ENCODE results near the gene SPPL2C.
A peak's percentile ranks its signal among the peaks of the same experiment; 100 is the strongest.
"Not testable (repeated sequence)": the region's sequence is repeated elsewhere in the genome, so short reads cannot be mapped to it uniquely, and the experiment has no call there.

Gene SPPL2C

DNA sequence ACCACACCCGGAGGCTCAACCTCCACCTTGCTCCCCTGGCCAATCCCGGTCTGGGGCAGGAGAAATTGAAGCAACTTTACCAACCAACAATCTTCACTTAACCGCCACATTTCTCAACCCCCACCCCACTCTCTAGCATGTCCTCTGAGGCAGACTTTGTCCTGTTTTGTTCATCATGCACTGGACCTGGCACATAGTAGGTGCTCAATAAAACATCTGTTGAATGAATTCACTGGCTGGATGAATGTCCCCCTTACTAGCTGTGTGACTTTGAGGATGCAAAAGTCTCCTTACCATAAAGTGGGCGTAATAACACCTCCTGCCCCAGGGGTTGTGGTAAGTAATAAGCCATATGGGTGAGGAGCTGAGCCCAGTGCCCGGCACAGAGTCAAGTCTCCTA, 5.8 kb downstream of the SPPL2C start:
- no peak for DNase-seq

DNA sequence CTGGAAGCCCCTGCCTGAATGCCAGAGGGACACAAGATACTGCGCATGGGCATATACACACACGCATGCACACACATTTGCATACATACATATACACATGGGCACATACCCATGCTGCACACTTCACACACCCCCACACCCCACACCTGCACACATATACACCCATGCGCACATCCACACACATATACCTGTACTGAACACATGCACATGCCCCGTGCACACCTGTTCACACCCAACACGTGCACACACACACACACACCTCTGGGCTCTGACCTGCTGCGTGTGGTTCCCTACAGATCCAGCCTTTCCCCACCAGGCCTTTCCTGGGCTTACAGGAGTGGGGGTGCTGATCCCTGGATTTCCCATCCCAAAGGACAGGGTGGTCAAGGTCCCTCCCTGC, 6.3 kb downstream of the SPPL2C start:
- no peak for DNase-seq

DNA sequence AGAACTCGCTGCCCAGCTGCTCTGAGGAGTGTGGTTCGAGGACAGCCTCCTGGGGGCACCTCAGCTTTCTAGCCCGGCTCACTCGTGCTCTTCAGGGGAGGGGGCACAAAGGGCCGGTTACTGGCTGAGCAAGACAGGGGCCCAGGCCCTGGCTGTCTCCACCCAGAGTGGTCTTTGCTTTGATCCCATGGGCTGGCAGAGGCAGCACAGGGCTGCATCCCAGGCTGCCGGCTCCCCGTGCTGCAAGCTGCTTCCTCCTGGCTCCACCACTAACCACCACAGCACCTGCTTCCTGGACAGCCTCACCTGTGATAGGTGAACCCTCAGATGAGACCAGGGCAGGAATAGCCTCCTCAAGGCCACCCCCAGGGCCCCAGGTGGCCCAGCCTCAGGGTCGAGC, 6.8 kb downstream of the SPPL2C start:
- no peak for DNase-seq

DNA sequence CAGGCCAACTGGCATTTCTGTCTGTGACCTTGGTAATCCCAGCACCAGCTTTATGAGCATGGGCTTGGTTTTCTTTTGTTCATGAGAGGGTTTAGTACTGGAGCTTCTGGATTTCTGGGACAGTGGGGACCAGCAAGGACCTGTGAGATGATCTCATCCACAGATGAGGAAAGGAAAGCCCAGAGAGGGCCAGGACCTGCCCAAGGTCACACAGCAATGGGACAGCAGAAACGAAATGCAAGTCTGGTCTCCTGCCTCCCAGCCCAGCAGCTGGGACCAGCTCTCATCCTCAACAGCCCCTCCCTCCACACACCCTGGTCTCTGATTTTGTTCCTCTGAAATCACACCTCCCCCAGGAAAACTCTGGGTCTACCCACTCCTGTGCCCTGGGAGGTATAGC, 7.2 kb downstream of the SPPL2C start:
- DNase-seq, result no peak

DNA sequence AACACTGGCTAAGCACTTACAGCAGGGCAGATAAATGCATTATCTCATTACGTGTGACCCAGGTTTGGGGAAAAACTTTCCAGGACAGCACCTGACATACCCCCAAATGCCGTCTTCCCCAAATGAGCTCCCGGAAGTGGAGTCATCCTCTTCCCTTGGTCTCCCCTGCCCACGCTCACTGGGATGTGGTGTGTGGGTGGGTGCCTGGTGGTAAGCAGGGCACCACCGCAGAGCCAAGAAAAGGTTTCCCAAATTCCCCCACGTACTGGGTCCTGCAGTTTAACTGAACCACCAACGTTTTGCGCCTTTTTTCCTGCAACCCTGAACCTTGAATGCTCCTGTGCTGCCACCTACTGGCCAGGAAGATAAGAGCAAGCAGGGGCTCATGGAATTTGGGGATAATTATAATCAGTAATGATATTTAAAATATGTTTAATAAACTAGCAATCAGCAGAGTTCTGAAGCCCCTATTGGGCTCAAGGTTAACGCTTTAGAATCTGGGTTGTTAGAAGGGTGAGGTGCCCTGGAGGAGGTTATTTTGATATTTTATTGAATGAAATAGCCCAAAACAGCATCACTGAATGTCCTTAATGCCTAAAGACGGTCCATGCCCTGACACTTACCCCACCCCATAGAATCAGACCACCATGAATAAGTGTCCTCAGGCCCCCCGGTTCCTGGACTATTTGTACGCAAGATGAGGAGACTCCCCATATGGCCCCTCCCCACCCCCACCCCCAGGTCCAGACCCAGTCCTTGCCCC, 8.0 kb downstream of the SPPL2C start:
- DNase-seq, result peak; percentile 71

DNA sequence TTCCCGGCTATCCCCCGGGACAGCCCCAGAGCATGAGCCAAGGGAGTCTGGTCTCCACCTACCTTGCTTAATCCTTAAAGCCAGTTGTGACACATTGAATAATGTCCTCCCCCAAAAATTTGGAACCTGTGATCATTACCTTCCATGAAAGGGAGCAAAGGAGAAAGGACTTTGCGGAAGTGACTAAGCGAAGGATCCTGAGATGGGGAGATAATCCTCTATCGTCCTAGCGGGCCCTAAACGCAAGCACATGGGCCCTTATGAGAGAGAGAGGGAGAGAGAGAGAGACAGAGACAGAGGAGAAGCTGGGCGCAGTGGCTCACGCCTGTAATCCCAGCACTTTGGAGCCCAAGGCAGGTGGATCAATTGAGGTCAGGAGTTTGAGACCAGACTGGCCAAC, 9.5 kb downstream of the SPPL2C start:
- DNase-seq, result no peak

DNA sequence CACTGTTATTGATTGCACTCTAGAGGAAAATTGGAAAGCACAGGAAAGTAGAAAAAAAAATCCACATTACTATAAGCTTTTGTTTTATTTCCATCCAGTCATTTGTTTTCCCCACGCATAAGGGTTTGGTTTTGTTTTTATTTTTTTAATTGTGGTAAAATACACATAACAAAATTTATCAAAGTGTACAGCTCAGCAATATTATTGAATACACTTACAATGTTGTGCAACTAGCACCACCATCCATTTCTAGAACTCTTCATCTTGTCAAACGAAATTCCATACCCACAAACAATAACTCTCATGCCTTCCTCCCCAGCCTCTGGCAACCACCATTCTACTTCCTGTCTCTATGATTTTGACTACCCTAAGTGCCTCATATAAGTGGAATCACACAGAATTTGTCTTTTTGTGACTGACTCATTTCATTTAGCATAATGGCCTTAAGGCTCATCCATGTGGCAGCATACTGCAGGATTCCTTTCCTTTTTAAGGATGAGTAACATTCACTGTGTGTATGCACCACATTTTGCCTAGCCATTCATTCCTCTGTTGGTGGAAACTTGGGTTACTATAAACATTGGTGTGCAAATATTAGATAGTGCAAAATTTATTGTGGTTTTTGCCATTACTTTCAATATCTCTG, 11.1 kb downstream of the SPPL2C start:
- no peak for DNase-seq

DNA sequence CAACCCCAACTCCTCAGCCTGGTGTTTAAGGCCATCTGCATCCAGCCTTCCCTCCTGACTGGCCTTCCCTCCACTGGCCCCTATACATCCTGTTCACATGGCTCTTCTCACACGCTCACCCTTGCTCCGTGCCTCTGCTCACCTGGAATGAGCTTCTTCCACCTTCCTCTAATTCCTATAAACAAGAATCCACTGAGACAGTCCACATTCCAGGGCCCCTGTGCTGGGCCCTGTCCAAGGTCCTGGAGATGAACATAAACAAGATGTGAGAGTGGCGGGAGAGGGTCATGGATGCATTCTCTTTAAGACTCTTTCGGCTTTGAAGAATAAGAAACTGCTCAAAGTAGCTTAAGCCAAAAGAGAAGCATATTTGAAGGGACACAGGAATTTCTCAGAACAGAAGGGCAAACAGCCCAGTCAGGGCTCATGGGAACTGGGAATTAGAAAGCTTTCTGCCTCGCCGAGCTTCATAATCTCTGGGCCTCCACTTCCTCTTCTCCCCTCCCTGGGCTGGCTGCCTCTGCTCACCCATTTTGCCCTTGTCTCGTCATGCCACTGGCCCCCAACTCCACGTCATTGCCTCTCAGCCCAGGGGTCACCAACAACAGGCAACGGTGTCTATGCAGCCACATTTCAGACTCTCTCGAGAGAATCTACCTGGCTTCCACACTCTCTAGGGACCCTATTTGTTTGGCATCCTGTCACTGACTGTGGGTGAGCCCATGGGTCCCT, 13.5 kb downstream of the SPPL2C start:
- DNase-seq, result no peak

DNA sequence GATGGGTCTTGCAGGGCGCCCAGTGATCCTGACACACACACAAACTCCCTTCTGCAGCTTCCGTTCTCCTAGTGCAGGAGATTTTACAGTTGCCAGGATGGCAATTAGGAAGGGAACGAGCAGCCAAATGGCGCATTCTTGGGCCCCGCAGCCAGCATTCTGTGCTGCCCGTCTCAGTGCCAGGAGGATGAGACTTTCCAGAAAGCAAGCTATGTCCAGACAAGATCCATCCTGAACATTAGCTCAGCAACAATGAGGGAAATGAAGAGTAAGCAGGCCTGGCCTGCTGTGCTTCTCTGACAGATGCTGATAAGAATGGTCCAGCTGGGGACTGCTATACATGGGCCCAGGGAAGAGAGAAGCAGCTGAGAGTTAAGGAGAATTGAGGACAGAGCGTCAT, 16.5 kb downstream of the SPPL2C start:
- no peak for DNase-seq

DNA sequence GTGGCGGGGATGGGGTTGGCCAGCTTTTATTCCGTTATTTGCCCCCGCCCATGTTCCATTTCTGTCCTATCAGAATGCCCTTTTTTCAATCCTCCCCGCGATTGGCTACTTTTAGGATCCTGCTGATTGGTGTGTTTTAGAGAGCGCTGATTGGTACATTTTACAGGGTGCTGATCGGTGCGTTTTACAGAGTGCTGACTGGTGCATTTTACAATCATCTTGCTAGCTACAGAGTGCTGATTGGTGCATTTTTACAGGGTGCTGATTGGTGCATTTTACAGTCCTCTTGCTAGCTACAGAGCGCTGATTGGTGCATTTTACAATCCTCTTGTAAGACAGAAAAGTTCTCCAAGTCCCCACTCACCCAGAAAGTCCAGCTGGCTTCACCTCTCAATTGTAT, 17.4 kb downstream of the SPPL2C start:
- not testable (repeated sequence) for DNase-seq

DNA sequence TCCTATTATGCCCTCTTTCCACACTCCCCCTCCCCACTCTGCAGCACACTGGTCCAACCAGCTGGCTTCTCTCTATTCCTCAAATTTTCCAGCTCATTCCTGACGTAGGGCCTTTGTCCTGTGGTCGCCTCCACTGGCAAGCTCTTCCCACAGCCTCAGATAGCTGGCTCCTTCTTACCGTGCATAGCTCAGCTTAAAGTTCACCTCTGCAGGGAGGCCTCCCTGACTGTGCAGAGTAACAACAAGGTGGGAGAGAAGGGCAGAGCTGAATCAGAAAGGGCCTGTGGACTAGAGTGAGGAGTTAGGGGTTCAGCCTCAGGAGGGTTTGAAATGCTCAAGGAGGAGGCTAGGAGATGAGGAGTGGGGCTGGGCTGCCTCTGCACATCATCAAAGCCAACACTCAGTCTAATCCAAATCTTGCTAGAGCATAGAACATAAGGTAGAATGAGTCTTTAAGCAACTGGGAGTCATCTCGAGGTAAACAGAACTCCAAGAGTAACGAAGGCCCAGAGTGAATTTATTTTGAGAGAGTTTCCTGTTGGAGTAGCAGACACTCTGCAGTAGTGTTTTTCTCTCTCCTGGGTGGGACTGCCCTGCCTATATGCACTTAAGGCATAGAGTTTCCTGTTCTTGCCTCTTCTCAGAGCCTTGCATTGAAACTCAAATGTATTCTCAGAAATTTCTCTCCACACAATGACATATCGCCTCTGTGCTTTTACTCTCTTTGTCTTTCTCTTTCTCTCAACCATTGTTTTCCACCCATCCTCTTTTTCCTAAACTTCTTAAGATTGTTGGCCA, 19.4 kb downstream of the SPPL2C start:
- no peak for DNase-seq

DNA sequence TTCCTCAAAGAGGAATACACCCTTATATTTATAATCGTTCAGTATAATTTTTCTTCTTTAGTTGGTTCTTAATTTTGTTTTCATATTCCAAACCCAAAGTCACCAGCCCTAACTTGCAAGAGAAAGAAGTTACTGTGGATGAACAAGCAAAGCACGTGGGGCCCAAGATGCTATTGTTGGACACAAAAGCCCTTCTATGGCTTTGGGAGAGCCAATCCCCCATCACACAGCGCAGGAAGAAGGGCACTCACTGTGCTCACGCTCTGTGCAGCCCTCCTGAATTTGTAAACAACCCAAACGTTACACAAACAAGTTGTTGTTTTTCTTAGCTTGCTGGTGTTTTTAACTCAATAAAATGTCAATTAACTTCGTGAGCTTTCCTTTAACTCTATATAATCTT, 22.5 kb downstream of the SPPL2C start:
- DNase-seq, result no peak

DNA sequence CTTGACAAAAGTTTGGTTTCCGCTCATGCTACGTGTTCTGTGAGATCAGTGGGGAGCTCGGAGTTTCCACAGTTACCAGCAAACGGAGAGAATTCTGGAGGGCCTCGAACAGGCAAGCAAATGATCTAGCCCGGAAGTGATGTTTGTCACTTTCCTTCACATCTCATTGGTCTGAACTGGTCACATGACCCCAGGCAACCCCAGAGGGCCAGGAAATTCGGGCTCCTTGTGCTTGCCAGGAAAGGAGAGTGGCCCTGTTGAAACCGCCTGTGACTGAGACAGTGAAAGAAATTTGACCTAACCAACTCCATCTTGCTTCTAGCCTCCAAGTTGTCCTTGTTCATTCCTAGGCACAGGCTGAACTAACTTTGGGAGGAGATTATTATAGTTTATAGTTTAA, 23.0 kb downstream of the SPPL2C start:
- no peak for DNase-seq

DNA sequence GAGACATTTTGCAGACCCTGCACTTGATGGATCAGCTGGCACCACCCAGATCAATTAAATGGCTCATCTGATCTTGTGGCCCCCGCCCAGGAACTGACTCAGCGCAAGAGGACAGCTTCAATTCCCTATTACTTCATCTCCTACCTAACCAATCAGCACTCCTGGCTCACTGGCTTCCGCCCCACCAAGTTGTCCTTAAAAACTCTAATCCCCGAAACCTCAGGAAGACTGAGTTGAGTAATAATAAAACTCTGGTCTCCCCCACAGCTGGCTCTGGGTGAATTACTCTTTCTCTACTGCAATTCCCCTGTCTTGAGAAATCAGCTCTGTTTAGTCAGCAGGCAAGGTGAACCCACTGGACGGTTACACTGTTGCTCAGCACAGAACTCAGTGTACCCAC, 23.6 kb downstream of the SPPL2C start:
- DNase-seq, result no peak

DNA sequence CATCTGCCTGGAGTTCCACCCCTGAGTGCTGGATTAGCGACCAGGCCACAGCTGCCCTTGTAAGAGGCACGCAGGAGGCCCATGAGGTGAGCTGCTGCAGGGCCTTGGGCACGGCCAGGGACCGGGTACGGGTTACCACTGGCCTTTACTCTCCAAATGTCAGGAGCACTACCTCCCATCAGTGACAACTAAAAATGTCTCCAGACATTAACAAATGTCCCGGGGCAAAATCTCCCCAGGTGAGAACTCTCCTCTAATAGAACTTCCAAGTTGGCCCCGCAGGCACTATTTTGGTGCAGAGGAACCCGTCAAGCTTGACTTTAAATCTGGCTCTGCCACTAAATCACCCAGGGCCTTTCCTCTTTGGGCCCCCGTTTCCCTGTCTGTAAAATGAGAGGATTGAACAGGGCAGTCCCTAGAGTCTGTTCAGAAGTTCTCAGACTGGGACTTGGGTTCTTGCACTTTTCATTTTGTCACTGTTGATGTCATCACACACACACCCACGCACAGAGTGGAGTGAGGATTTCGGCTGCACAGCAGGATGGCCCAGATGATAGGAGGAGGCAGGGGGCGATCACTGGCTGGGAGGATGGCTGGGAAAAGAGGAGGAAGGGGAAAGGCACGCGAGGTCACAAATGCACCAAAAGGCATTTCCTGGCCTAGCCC, 25.1 kb downstream of the SPPL2C start:
- DNase-seq, result no peak

DNA sequence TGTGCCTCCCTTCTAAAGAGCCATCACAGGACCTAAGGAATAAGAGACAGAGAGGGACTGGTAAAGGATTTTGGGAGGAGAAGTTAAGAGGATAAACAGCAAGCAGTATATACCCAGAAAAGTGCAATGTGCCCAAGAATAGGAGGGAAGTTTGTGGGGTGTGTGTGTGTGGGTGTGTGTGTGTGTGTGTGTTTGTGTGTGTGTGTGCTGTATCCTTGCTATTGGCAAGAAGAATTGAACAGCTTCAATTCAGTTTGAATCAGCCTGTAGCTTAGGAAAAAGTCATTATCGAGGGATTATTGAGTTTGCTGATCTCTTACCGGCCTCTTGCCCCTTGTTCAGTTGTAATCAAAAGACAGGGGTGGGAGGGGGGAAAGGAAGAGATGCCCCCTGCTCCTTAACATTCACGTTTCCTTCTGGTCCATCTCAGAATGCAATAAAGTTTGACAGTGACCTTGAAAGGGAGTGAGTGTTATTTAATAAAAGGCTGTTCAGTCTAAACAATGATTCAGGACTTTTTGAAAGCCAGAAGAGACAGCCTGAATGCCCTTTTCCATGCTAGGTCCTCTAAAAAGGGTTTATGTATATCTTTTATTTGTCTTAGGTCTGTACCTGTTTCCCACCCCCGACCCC, 25.8 kb downstream of the SPPL2C start:
- no peak for DNase-seq

DNA sequence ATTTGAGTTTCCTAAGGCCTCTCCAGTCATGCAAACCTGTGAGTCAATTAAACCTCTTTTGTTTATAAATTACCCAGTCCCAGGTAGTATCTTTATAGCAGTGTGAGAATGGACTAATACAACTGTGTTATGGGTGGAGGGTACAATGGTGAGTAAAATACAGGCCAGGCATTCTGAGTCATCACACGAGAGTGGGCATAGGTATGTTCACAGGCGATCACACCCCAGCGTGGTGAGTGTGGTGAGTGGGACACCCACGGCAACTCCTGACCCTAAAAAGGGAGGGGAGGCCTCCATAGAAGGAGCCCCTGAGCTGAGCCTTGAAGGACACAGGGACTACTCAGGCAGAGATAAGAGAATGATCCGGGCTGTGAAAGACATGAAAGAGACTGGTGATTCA, 27.0 kb downstream of the SPPL2C start:
- DNase-seq, result no peak

DNA sequence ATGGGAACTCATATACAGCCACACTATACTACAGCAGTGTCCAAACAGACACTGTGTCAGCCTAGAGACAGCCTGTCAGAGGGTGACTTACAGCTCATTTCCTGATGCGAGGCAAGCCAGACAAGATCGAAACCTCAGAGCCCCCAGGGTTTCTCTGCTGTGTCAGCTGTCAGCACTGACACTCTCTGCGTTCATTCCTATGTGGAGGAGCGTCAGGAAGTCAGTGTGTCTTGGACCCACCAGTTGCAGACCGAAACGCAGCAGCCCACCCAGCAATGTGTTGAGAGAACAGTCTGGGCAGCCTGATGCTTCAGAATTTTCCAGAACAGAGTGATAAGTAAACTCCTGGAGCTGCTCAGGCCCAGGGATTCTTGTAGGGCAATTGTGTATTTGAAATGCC, 29.0 kb downstream of the SPPL2C start:
- no peak for DNase-seq

DNA sequence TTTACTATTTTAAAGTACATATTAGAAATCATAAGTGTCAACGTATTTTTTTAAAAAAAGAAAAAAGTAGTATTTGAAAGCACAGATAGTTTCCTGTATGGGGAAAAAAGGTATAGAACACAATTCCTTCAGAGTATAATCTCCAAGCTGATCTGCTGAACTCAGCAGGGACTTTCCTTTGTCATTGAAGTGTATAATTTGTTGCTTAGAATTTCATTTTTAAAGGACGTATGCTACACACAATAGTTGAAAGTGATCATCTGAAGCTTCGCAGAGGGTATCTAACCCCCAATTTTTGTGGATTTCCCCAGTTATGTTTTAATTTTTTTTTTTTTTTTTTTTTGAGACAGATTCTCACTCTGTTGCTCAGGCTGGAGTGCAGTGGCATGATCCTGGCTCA, 29.5 kb downstream of the SPPL2C start:
- DNase-seq, result no peak

DNA sequence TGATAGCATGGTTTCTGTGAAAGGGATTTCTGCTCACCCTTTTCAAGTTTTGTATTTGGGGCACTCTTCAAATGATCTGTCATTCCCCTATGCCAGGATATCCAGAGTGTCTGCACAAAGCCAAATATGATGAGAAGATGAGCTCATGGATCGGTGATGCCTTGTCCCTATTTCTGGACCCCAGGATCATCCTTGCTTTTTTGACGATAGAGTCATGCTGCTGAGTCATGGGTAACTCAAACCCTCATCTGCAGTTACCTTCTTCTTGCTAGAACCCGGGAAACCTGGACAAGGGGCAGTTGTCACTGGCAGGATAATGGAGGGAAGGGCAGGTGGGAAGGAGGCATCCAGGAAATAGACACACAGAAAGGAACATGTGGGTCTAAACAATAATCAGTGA, 31.9 kb downstream of the SPPL2C start:
- no peak for DNase-seq

DNA sequence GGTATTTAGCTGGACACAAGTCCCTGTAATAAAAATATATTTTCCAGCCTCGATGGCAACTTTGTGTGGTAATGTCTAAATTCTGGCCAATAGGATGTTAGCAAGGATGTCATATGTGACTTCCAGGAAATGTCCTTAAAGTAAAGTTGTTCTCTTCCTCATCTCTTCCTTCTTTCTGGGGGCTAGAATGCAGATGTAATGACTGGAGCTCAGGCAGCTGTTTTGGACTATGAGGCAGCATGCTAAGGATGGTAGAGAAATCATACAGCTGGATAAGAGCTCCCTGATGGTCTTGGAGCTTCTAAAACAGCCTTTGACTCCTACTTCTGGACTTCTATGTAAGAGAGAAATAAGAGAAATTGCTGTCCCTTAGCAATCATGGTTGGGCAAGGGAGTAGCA, 32.8 kb downstream of the SPPL2C start:
- DNase-seq, result no peak

DNA sequence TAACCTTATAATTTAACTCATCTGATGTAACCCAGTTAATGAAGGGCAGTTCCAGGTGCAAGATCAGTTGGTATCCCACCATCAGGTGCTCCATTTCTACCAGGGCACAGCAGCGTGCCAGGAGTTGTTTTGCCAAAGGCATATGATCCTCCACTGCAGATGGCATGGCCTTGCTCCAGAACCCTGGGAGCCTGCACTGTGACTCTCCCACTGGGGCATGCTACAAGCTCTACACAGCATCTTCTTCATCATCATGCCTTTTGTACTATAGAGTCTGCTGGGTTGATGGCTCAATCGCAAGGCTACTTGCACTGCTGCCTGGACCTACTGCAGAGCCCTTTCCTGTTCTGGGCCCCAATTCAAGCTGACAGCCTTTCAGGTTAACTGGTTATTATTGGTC, 38.4 kb downstream of the SPPL2C start:
- DNase-seq, result no peak

Data from NCI-H345 (cell line).